GM12874 (cell line): ENCODE data around the gene VPS52.

Experiments
- CTCF ChIP-seq: IDR thresholded peaks from 2 replicates; pipeline ENCODE4 v1.5.1; 2011; ENCODE audit warnings: low read depth, mild to moderate bottlenecking, control low read depth, low read length, moderate library complexity; ENCODE audit not compliant: insufficient read depth

VPS52 gene

GRCh38 chr6:33276581-33276863 lies 4.8 kb upstream of the VPS52 start:
- no peak for TF ChIP-seq CTCF

- no peak for TF ChIP-seq CTCF
These were observed 2.5 kb upstream of the VPS52 start for GRCh38 chr6:33273924-33274902.

- no peak for TF ChIP-seq CTCF
These were observed 1.6 kb upstream of the VPS52 start for GRCh38 chr6:33273129-33273923.

GRCh38 chr6:33272275-33273128 lies 826 bp upstream of the VPS52 start:
- no peak for TF ChIP-seq CTCF

- no peak for TF ChIP-seq CTCF
These were observed 584 bp downstream of the VPS52 start for GRCh38 chr6:33271117-33271467.

GRCh38 chr6:33264015-33264414 lies 7.7 kb downstream of the VPS52 start:
- no peak for TF ChIP-seq CTCF

GRCh38 chr6:33259032-33259431 lies 12.6 kb downstream of the VPS52 start:
- no peak for TF ChIP-seq CTCF
